Urinary bladder (tissue), 4 donors: Measurements from ENCODE around the gene PKIB. TPM values are rescaled to one million over a fixed set of nuclear protein-coding genes. Genes with fewer than 3 reads are reported as not detected.

ENCODE experiments used
- DNase-seq: peaks from one replicate; pipeline ENCODE4 v3.0.0-alpha.2; 2015; ENCODE audit errors: extremely low spot score
- H3K27ac ChIP-seq: one replicate; pipeline ENCODE4 v1.5.1; 2013; ENCODE audit warnings: low read depth, mild to moderate bottlenecking, moderate library complexity
- H3K36me3 ChIP-seq: one replicate; pipeline ENCODE4 v1.6.1; 2013; ENCODE audit warnings: mild to moderate bottlenecking, moderate library complexity; ENCODE audit not compliant: insufficient read depth
- H3K4me1 ChIP-seq: one replicate; pipeline ENCODE4 v1.6.1; 2013; ENCODE audit warnings: mild to moderate bottlenecking, moderate library complexity; ENCODE audit not compliant: insufficient read depth
- H3K4me3 ChIP-seq: one replicate; pipeline ENCODE4 v1.5.1; 2013; ENCODE audit warnings: low read depth, low read length
- WGBS: extraction: QIAGEN DNeasy Blood & Tissue Kit; methylation state at CpG from one replicate; pipeline ENCODE4 v1.1.7; 2013; 5-methylcytosine and 5-hydroxymethylcytosine counted together
- polyA plus RNA-seq: library from polyadenylated mRNA; stranded (reverse); fragments of 200-250 nt; gene quantifications from one replicate; pipeline ENCODE4 v1.2.3, GENCODE V29; 2013
- total RNA-seq: library from RNA; depleted of rRNA; stranded (reverse); fragments of >200 nt; gene quantifications from one replicate; pipeline ENCODE4 v1.2.3, GENCODE V29; 2014
- donor health status: healthy with polysubstance abuse.
- donor health status: healthy.

PKIB gene
- total and polyA plus RNA-seq, 2 donors = 0.60 to 5.1 TPM

- H3K4me1 ChIP-seq = no peaks in the 10 kb centered on the region
- H3K36me3 ChIP-seq = no peaks in the 10 kb centered on the region
- 70% methylated on average over 3 of the region's 3 CpGs for WGBS
- no peak overlapping the region for H3K4me3 ChIP-seq
- no peak overlapping the region for H3K27ac ChIP-seq
- DNase-seq = no peak
Measured at GRCh38 chr6:122712448-122713137, 102.4 kb downstream of the PKIB start.

DNA sequence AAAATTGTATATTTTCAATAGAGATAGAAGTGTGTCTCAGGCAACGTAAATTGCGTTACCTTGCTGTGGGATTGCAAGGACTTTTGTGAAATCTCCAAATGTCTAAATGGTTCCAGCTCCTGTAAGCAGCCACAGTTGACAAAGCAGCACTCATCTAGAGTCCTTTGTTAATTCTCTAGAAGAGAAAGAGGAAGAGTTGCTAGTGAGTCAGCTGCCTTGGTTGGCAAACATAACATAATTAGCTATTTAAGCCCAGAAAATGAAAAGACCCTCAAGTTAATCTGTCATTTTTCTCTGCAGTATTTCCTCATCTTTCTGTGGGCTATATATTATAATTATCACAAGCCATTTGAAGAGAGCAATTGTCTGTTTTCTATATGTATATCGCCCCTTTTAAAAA is 102.9 kb downstream of the PKIB start:
- no peak overlapping the region for H3K4me3 ChIP-seq
- no peaks in the 10 kb centered on the region for H3K4me1 ChIP-seq
- 86% methylated on average over 3 of the region's 3 CpGs for WGBS
- H3K36me3 ChIP-seq = no peaks in the 10 kb centered on the region
- H3K27ac ChIP-seq = no peak overlapping the region
- no peak for DNase-seq

DNA sequence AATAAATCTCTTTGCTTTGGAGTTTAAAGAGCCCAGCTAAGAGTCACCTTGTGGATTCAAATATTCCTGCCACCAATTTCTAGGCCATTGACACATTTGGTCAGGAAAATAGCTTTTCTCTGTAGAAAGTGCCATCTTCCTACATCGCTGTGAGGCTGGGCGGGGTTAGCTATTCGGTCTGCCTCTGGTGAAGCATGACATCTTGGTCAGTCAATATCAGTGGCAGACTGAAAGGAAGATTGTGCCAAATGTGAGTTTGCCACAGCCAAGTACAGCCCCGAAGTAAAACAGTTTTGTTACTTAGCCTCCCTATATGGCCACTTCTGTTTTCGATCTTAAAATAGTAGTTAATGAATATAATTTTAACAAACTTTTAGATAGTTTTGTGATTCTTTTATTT is 103.9 kb downstream of the PKIB start:
- WGBS = 88% methylated on average over 5 of the region's 5 CpGs
- H3K36me3 ChIP-seq = no peaks in the 10 kb centered on the region
- no peak overlapping the region for H3K4me3 ChIP-seq
- H3K27ac ChIP-seq = no peak overlapping the region
- no peak for DNase-seq
- H3K4me1 ChIP-seq = no peaks in the 10 kb centered on the region

DNA sequence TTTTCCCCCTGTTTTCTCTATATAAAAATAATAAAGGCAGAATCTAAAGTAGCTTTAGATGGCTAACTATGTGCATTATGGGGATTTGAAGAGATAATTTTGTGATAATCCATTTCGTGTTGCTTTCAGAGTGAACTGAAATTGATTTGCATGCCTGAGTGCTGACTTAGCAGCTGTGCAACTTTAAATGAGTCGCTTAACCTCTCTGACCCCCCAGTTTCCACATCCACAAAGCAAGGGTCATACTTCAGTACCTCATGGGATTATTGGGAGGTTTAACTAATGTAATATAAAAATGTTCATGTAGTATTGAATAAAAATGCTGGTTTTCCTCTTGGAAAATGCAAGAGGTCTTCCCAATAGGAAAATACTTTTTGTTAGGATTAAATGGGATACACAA is 105.5 kb downstream of the PKIB start:
- H3K36me3 ChIP-seq = no peaks in the 10 kb centered on the region
- DNase-seq = no peak
- H3K4me3 ChIP-seq = no peak overlapping the region
- H3K27ac ChIP-seq = no peak overlapping the region
- no peaks in the 10 kb centered on the region for H3K4me1 ChIP-seq
- WGBS = 83% methylated on average over 2 of the region's 2 CpGs

- Histone ChIP-seq H3K36me3 (no peaks in the 10 kb centered on the region), H3K27ac (no peak overlapping the region), H3K4me1 (no peaks in the 10 kb centered on the region), H3K4me3 (no peak overlapping the region)
- no peak for DNase-seq
- 23% methylated on average over 2 of the region's 2 CpGs for WGBS
Measured at GRCh38 chr6:122717350-122717749, 107.1 kb downstream of the PKIB start.

GRCh38 chr6:122718616-122719015 is 108.4 kb downstream of the PKIB start:
- no peaks in the 10 kb centered on the region for H3K36me3 ChIP-seq
- no peak overlapping the region for H3K4me3 ChIP-seq
- H3K4me1 ChIP-seq = no peaks in the 10 kb centered on the region
- 83% methylated on average over 4 of the region's 4 CpGs for WGBS
- no peak overlapping the region for H3K27ac ChIP-seq
- no peak for DNase-seq

DNA sequence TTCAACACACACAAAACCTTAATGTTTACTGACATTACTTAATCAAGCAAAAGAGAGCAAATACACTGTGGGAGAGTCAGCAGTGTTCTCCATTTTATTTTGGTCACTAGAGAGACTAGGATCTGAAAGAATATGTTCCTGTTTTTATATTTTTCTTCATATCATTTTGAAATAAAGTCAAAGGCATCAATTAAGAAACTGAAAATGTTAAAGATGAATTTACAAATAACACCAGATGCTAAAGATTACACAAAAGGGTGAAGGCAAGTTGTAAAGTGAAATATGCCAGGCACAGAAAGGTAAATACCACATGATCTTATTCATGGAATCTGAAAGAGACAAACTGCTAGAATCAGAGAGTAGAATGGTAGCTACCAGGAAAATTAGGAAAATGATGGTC is 109.0 kb downstream of the PKIB start:
- no peak for DNase-seq
- Histone ChIP-seq H3K27ac (no peak overlapping the region), H3K4me3 (no peak overlapping the region), H3K4me1 (no peaks in the 10 kb centered on the region), H3K36me3 (no peaks in the 10 kb centered on the region)

DNA sequence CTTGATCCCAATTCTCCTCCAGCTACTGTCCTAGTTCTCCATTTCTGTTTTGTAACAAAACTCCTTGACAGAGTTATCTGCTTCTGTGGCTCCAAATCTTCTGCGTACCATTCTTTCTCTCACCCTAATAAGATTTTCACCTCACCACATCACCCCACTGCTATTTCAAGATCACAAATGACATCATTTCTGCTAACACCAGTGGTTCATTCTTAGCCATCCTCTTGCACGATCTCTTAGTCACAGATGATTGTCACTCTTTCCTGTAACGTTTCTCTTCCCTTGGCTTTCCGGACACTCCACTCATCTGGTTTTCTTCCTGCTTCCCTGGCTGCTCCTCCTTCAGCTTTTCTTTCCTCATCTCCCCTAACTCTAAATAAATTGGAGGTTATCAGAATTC is 112.5 kb downstream of the PKIB start:
- Histone ChIP-seq H3K36me3 (no peaks in the 10 kb centered on the region), H3K4me1 (no peaks in the 10 kb centered on the region), H3K27ac (no peak overlapping the region), H3K4me3 (no peak overlapping the region)
- WGBS = 61% methylated on average over 4 of the region's 4 CpGs
- no peak for DNase-seq

- no peak for DNase-seq
- Histone ChIP-seq H3K36me3 (no peaks in the 10 kb centered on the region), H3K4me3 (no peak overlapping the region), H3K27ac (no peak overlapping the region), H3K4me1 (no peaks in the 10 kb centered on the region)
- WGBS = 32% methylated on average over 2 of the region's 2 CpGs
Measured at GRCh38 chr6:122726649-122727048, 116.4 kb downstream of the PKIB start.

- H3K36me3 ChIP-seq = no peaks in the 10 kb centered on the region
- 87% methylated on average over 1 of the region's 1 CpG for WGBS
- no peak for DNase-seq
- H3K4me3 ChIP-seq = no peak overlapping the region
- no peaks in the 10 kb centered on the region for H3K4me1 ChIP-seq
- H3K27ac ChIP-seq = no peak overlapping the region
Measured at GRCh38 chr6:122727244-122727643, 117.0 kb downstream of the PKIB start.

- H3K36me3 ChIP-seq = no peaks in the 10 kb centered on the region
- no peak overlapping the region for H3K27ac ChIP-seq
- no peak for DNase-seq
- H3K4me1 ChIP-seq = no peaks in the 10 kb centered on the region
- WGBS = 85% methylated on average over 3 of the region's 3 CpGs
- H3K4me3 ChIP-seq = no peak overlapping the region
Measured at GRCh38 chr6:122730334-122730733, 120.1 kb downstream of the PKIB start.

DNA sequence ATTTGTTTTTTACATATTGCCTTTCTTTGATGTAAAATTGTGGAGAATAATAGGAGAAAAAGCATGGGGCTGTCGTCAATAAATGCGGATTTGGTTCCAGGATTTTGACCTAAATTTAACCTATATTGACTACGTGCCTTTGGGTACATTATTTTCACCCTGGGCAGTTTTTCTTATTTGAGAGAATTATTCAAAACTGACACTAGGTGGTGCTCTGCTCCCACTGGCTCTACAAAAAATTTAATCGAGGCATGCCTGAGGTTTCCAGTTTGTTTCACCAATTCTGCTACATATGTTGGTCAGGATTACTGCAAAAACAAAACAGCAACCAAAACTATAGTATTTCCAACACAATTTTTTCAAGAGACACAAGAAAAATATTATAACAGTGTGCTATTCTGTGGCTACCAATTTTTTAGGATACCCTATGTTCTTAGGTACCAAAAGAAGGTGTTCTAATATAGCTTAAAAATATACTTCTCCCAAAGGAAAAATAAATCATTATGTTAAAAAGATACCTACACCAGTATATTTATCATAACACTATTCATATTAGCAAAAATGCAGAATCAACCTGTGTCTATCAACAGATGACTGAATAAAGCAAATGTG is 120.7 kb downstream of the PKIB start:
- no peak for DNase-seq
- no peak overlapping the region for H3K4me3 ChIP-seq
- H3K4me1 ChIP-seq = no peaks in the 10 kb centered on the region
- H3K36me3 ChIP-seq = no peaks in the 10 kb centered on the region
- 3% methylated on average over 4 of the region's 4 CpGs for WGBS
- H3K27ac ChIP-seq = no peak overlapping the region

DNA sequence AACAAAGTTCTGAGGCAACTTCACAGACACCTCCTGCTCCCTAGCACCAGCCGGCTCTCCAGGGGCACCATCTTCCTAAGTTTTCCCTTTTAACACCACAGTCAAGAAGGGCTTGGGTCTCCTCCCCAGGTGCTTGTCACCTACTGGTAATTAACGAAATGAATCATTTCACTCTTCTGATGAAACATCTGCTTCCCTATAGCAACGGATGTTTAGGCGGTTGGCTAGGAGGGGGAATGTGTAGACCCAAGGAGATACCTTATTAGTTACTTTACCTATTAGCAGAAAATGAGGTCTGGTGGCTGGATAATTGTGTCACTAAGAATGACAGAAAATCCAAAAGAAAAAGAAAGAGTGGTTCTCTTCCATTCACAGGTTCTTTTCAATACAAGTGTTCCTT is 123.1 kb downstream of the PKIB start:
- Histone ChIP-seq H3K4me3 (no peak overlapping the region), H3K27ac (no peak overlapping the region), H3K36me3 (no peaks in the 10 kb centered on the region), H3K4me1 (no peaks in the 10 kb centered on the region)
- no peak for DNase-seq
- WGBS = 90% methylated on average over 4 of the region's 4 CpGs

- H3K4me1 ChIP-seq = no peaks in the 10 kb centered on the region
- H3K36me3 ChIP-seq = no peaks in the 10 kb centered on the region
- no peak overlapping the region for H3K4me3 ChIP-seq
- DNase-seq = no peak
- 57% methylated on average over 10 of the region's 10 CpGs for WGBS
- H3K27ac ChIP-seq = no peak overlapping the region
Measured at GRCh38 chr6:122734529-122735395, 124.6 kb downstream of the PKIB start.
